OCI-LY7 (cell line): ENCODE data around the gene CAPN13.
"Not testable (repeated sequence)": the region's sequence is repeated elsewhere in the genome, so short reads cannot be mapped to it uniquely, and the experiment has no call there.

ENCODE experiments used
- EZH2phosphoT487 ChIP-seq: fragments of 200-600 bp; sonication (generic); IDR thresholded peaks from 2 replicates; pipeline ENCODE4 v1.6.1; 2018; ENCODE audit warnings: low read depth, borderline replicate concordance, mild to moderate bottlenecking, mixed run types, antibody characterized with exemption, low read length, moderate library complexity, mixed read lengths
- TF ChIP-seq, protein P1 (sequence below): fragments of 200-600 bp; sonication (generic); conservative IDR thresholded peaks from 2 replicates; pipeline ENCODE4 v1.5.1; 2014; ENCODE audit warnings: mild to moderate bottlenecking, antibody characterized with exemption, low read length, moderate library complexity, mixed read lengths

GRCh38 chr2:30697242-30698103 is 109.8 kb downstream of the CAPN13 start:
- TF ChIP-seq, protein P1, sequence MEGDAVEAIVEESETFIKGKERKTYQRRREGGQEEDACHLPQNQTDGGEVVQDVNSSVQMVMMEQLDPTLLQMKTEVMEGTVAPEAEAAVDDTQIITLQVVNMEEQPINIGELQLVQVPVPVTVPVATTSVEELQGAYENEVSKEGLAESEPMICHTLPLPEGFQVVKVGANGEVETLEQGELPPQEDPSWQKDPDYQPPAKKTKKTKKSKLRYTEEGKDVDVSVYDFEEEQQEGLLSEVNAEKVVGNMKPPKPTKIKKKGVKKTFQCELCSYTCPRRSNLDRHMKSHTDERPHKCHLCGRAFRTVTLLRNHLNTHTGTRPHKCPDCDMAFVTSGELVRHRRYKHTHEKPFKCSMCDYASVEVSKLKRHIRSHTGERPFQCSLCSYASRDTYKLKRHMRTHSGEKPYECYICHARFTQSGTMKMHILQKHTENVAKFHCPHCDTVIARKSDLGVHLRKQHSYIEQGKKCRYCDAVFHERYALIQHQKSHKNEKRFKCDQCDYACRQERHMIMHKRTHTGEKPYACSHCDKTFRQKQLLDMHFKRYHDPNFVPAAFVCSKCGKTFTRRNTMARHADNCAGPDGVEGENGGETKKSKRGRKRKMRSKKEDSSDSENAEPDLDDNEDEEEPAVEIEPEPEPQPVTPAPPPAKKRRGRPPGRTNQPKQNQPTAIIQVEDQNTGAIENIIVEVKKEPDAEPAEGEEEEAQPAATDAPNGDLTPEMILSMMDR = peak; percentile 60
- not testable (repeated sequence) for TF ChIP-seq EZH2phosphoT487
